ENCODE measurements around the gene ASXL3. TPM values are rescaled to one million over a fixed set of nuclear protein-coding genes. Genes with fewer than 3 reads are reported as not detected.

The ASXL3 gene
- total and polyA plus RNA-seq, 9 of the 15 experiments (the other 6 are each of a cell fraction or from before 2014, with no cell fraction given), result not detected

GRCh38 chr18:33580546-33580945 is 2.5 kb downstream of the ASXL3 start:
- Histone ChIP-seq H4K20me1 (replicated peaks; ENCODE audit: control insufficient read depth, insufficient read depth, low read length) (no peaks in the 10 kb centered on the region), H3K27me3 (ENCODE audit: control insufficient read depth in 2 of 2, insufficient read depth in 2 of 2, low read length in 2 of 2) (no peaks in the 10 kb centered on the region), H3K36me3 (ENCODE audit: control insufficient read depth, insufficient read depth, low read length) (no peaks in the 10 kb centered on the region), H3K4me1 (replicated peaks in 1 of 2; ENCODE audit: control insufficient read depth in 2 of 2, insufficient read depth in 2 of 2, low read length in 2 of 2) (peaks cover 0 to 4% of the 10 kb centered on the region in 2 experiments; a peak in 1 of 5 replicates), H3K4me2 (ENCODE audit: insufficient read depth, low read length) (no peak overlapping the region), H3K9me1 (ENCODE audit: control insufficient read depth, insufficient read depth, low read length) (no peaks in the 10 kb centered on the region), H3K79me2 (ENCODE audit: control insufficient read depth, insufficient read depth, low read length) (no peaks in the 10 kb centered on the region), H3K27ac (ENCODE audit: extremely low read depth, low read depth, low read length) (no peak overlapping the region), H3K9ac (ENCODE audit: insufficient read depth in 1 of 2, low read depth in 2 of 2, low read length in 2 of 2) (no peak overlapping the region), H3K4me3 (no peak overlapping the region), H3K9me3 (replicated peaks; ENCODE audit: control insufficient read depth, insufficient read depth, low read depth, low read length) (no peaks in the 10 kb centered on the region; the same call in 1 of the 2 replicates), H2AFZ (ENCODE audit: low read depth, low read length) (no peak overlapping the region)
- POLR2A ChIA-PET, result no interaction called here
- in situ Hi-C loops (cut with MboI) (no loop called here), intact Hi-C loops (cut with micrococcal nuclease) (no loop called here)
- BruUV-seq (replicated peaks), result no TSS peak
- WGBS (ENCODE audit: insufficient coverage, low coverage, missing lambda C conversion rate), result 2% methylated on average over 4 of the region's 4 CpGs
- DNase-seq (ENCODE audit: extremely low read depth in 1 of 4, low spot score in 3 of 4) (no peak), FAIRE-seq (no peak), ATAC-seq (no peak)
- CTCF ChIA-PET (ENCODE audit: low intra/inter-chr PET ratio), result no interaction called here
- TF ChIP-seq ARID1B (IDR thresholded peaks at IDR 0.05) (no peak), TCF7L2 (IDR thresholded peaks at IDR 0.05; ENCODE audit: low read depth, low read length) (no peak), TBL1XR1 (IDR thresholded peaks at IDR 0.05; ENCODE audit: low read length in 2 of 2) (no peak), HDAC3 (IDR thresholded peaks at IDR 0.05; ENCODE audit: borderline replicate concordance, partially characterized antibody) (no peak), MYC (IDR thresholded peaks at IDR 0.05; ENCODE audit: low read depth, low read length) (no peak), MYC (CRISPR knock-in tag; IDR thresholded peaks at IDR 0.05; ENCODE audit: borderline replicate concordance, low read depth) (no peak), TGIF2 (CRISPR knock-in tag; IDR thresholded peaks at IDR 0.05) (no peak), ZC3H8 (IDR thresholded peaks at IDR 0.05) (no peak), ZC3H4 (CRISPR knock-in tag; IDR thresholded peaks at IDR 0.05; ENCODE audit: borderline replicate concordance) (no peak), ZZZ3 (IDR thresholded peaks at IDR 0.05) (no peak), ZNF449 (CRISPR knock-in tag; IDR thresholded peaks at IDR 0.05) (no peak), MBD2 (IDR thresholded peaks at IDR 0.05; ENCODE audit: borderline replicate concordance, low read depth) (no peak), ETV6 (IDR thresholded peaks at IDR 0.05; ENCODE audit: borderline replicate concordance in 1 of 2, low read depth in 2 of 2, low read length in 1 of 2) (no peak), ETV6 (CRISPR knock-in tag; IDR thresholded peaks at IDR 0.05; ENCODE audit: borderline replicate concordance) (no peak), NR2F6 (CRISPR knock-in tag; IDR thresholded peaks at IDR 0.05) (no peak), CHD4 (IDR thresholded peaks at IDR 0.05; ENCODE audit: insufficient read depth, insufficient replicate concordance, low read depth, low read length, poor library complexity, severe bottlenecking) (no peak), SIN3A (IDR thresholded peaks at IDR 0.05; ENCODE audit: borderline replicate concordance in 2 of 2, control insufficient read depth in 1 of 2, low read depth in 2 of 2, low read length in 2 of 2) (no peak), HLTF (IDR thresholded peaks at IDR 0.05) (no peak), CBFB (CRISPR knock-in tag; IDR thresholded peaks at IDR 0.05) (no peak)
- TF ChIP-seq, protein P1, sequence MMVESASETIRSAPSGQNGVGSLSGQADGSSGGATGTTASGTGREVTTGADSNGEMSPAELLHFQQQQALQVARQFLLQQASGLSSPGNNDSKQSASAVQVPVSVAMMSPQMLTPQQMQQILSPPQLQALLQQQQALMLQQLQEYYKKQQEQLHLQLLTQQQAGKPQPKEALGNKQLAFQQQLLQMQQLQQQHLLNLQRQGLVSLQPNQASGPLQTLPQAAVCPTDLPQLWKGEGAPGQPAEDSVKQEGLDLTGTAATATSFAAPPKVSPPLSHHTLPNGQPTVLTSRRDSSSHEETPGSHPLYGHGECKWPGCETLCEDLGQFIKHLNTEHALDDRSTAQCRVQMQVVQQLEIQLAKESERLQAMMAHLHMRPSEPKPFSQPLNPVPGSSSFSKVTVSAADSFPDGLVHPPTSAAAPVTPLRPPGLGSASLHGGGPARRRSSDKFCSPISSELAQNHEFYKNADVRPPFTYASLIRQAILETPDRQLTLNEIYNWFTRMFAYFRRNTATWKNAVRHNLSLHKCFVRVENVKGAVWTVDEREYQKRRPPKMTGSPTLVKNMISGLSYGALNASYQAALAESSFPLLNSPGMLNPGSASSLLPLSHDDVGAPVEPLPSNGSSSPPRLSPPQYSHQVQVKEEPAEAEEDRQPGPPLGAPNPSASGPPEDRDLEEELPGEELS (CRISPR knock-in tag; IDR thresholded peaks at IDR 0.05; ENCODE audit: borderline replicate concordance), result no peak
- TF ChIP-seq, protein P2, sequence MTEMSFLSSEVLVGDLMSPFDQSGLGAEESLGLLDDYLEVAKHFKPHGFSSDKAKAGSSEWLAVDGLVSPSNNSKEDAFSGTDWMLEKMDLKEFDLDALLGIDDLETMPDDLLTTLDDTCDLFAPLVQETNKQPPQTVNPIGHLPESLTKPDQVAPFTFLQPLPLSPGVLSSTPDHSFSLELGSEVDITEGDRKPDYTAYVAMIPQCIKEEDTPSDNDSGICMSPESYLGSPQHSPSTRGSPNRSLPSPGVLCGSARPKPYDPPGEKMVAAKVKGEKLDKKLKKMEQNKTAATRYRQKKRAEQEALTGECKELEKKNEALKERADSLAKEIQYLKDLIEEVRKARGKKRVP (CRISPR knock-in tag; IDR thresholded peaks at IDR 0.05), result no peak

All from K562 (cell line).